H54 (cell line): ENCODE results near the gene ARPC1B.
"Not testable (repeated sequence)": the region's sequence is repeated elsewhere in the genome, so short reads cannot be mapped to it uniquely, and the experiment has no call there.

Experiments
- DNase-seq: peaks from one replicate; pipeline ENCODE4 v3.0.0; 2011; ENCODE audit warnings: low spot score, mixed read lengths; ENCODE audit not compliant: insufficient read length
- FAIRE-seq: peaks from 3 replicates; lab custom pipeline; 2011; peaks lifted over from hg19 to GRCh38; lab: Jason Lieb, UNC
- POLR2A ChIP-seq: IDR thresholded peaks from 2 replicates; pipeline ENCODE4 v1.6.1; 2011; ENCODE audit warnings: low read depth, mild to moderate bottlenecking, low read length

The ARPC1B gene

GRCh38 chr7:99420986-99421385 lies 46.5 kb downstream of the ARPC1B start:
- TF ChIP-seq POLR2A: no peak
- DNase-seq (no peak), FAIRE-seq (no peak)

- TF ChIP-seq POLR2A: no peak
- DNase-seq (no peak), FAIRE-seq (no peak)
Observed at GRCh38 chr7:99422186-99422585, 47.7 kb downstream of the ARPC1B start.

- TF ChIP-seq POLR2A: no peak
- DNase-seq (no peak), FAIRE-seq (no peak)
Observed at GRCh38 chr7:99422625-99423024, 48.1 kb downstream of the ARPC1B start.

GRCh38 chr7:99424932-99425730 lies 50.6 kb downstream of the ARPC1B start:
- no peak for TF ChIP-seq POLR2A
- FAIRE-seq (no peak), DNase-seq (no peak)

GRCh38 chr7:99428972-99429566 lies 54.5 kb downstream of the ARPC1B start:
- no peak for DNase-seq
- no peak for FAIRE-seq
- no peak for TF ChIP-seq POLR2A

- no peak for TF ChIP-seq POLR2A
- DNase-seq (no peak), FAIRE-seq (no peak)
Observed at GRCh38 chr7:99429756-99430155, 55.2 kb downstream of the ARPC1B start.

GRCh38 chr7:99431756-99432540 lies 57.4 kb downstream of the ARPC1B start:
- FAIRE-seq, DNase-seq: not testable (repeated sequence)

- TF ChIP-seq POLR2A: no peak
- FAIRE-seq: no peak
- no peak for DNase-seq
Observed at GRCh38 chr7:99433158-99433557, 58.6 kb downstream of the ARPC1B start.

- DNase-seq: no peak
- no peak for TF ChIP-seq POLR2A
- FAIRE-seq: no peak
Observed at GRCh38 chr7:99437946-99438572, 63.5 kb downstream of the ARPC1B start.

GRCh38 chr7:99438573-99439480 lies 64.3 kb downstream of the ARPC1B start, which contains the start of the genes CPSF4 and PTCD1:
Gene CPSF4 (plus strand): TSS chr7:99438943. CDS start chr7:99439083, 140 bp downstream.
Gene PTCD1 (minus strand): TSS chr7:99438798. CDS start chr7:99435242, 3,556 bp downstream.
- DNase-seq (peak; percentile 98), FAIRE-seq (no peak)
- TF ChIP-seq POLR2A: peak; percentile 80

- TF ChIP-seq POLR2A: no peak
- FAIRE-seq (no peak), DNase-seq (no peak)
Observed at GRCh38 chr7:99440195-99440594, 65.7 kb downstream of the ARPC1B start.
